Measurements from ENCODE around the gene OPA3.

OPA3 gene

GRCh38 chr19:45598267-45599001, 13.8 kb upstream of the OPA3 start:
- peak; percentile 43 for DNase-seq (ENCODE audit: low spot score)

GRCh38 chr19:45597425-45598111, 13.0 kb upstream of the OPA3 start:
- DNase-seq (ENCODE audit: low spot score) = no peak

- DNase-seq (ENCODE audit: low spot score) = no peak
Observed at GRCh38 chr19:45595814-45596213, 11.2 kb upstream of the OPA3 start.

- no peak for DNase-seq (ENCODE audit: low spot score)
Observed at GRCh38 chr19:45593520-45593919, 8.9 kb upstream of the OPA3 start.

- DNase-seq (ENCODE audit: low spot score) = no peak
Observed at GRCh38 chr19:45592366-45592765, 7.8 kb upstream of the OPA3 start.

- no peak for DNase-seq (ENCODE audit: low spot score)
Observed at GRCh38 chr19:45591638-45592005, 7.0 kb upstream of the OPA3 start.

- peak; percentile 39 for DNase-seq (ENCODE audit: low spot score)
Observed at GRCh38 chr19:45591004-45591637, 6.5 kb upstream of the OPA3 start.

- no peak for DNase-seq (ENCODE audit: low spot score)
Observed at GRCh38 chr19:45590300-45591003, 5.8 kb upstream of the OPA3 start.

- no peak for DNase-seq (ENCODE audit: low spot score)
Observed at GRCh38 chr19:45589768-45590167, 5.2 kb upstream of the OPA3 start.

- DNase-seq (ENCODE audit: low spot score) = no peak
Observed at GRCh38 chr19:45587873-45588272, 3.3 kb upstream of the OPA3 start.

GRCh38 chr19:45585158-45585577, 566 bp upstream of the OPA3 start:
- DNase-seq (ENCODE audit: low spot score) = no peak

GRCh38 chr19:45581576-45581975, 3.0 kb downstream of the OPA3 start:
- DNase-seq (ENCODE audit: low spot score) = no peak

GRCh38 chr19:45578861-45579260, 5.7 kb downstream of the OPA3 start:
- no peak for DNase-seq (ENCODE audit: low spot score)

GRCh38 chr19:45577111-45577905, 7.3 kb downstream of the OPA3 start:
- DNase-seq (ENCODE audit: low spot score) = peak; percentile 75

GRCh38 chr19:45576682-45577081, 7.9 kb downstream of the OPA3 start:
- DNase-seq (ENCODE audit: low spot score) = no peak

- DNase-seq (ENCODE audit: low spot score) = no peak
Observed at GRCh38 chr19:45575216-45575615, 9.4 kb downstream of the OPA3 start.

GRCh38 chr19:45574526-45574925, 10.1 kb downstream of the OPA3 start:
- DNase-seq (ENCODE audit: low spot score) = no peak

- no peak for DNase-seq (ENCODE audit: low spot score)
Observed at GRCh38 chr19:45571457-45572220, 13.0 kb downstream of the OPA3 start.

GRCh38 chr19:45569619-45570421, 14.8 kb downstream of the OPA3 start:
- DNase-seq (ENCODE audit: low spot score) = peak; percentile 46

- DNase-seq (ENCODE audit: low spot score) = peak; percentile 44
Observed at GRCh38 chr19:45568732-45569131, 15.9 kb downstream of the OPA3 start.

Data from GM03348 (cell line).